ENCODE measurements around the gene COTL1.

Gene COTL1

DNA sequence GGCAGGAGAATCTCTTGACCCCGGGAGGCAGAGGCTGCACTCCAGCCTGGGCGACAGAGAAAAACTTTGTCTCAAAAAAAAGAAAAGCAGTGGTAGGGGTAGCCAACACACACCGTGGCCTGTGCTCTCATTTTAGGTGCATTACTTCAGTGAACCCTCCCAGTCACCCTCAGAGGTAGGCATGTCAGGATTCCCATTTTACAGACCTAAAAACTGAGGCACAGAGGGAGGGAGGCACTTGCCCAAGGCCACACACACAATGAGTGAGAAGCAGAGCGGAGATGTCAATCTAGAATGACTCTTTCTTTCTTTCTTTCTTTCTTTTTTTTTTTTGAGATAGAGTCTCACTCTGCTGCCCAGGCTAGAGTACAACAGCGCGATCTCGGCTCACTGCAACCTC, 5.2 kb downstream of the COTL1 start:
- DNase-seq (ENCODE audit: extremely low read depth, insufficient read length): no peak
- peaks cover 22% of the 10 kb centered on the region for H3K36me3 ChIP-seq (ENCODE audit: control insufficient read depth, insufficient read depth, low read length)
- TF ChIP-seq, protein P1, sequence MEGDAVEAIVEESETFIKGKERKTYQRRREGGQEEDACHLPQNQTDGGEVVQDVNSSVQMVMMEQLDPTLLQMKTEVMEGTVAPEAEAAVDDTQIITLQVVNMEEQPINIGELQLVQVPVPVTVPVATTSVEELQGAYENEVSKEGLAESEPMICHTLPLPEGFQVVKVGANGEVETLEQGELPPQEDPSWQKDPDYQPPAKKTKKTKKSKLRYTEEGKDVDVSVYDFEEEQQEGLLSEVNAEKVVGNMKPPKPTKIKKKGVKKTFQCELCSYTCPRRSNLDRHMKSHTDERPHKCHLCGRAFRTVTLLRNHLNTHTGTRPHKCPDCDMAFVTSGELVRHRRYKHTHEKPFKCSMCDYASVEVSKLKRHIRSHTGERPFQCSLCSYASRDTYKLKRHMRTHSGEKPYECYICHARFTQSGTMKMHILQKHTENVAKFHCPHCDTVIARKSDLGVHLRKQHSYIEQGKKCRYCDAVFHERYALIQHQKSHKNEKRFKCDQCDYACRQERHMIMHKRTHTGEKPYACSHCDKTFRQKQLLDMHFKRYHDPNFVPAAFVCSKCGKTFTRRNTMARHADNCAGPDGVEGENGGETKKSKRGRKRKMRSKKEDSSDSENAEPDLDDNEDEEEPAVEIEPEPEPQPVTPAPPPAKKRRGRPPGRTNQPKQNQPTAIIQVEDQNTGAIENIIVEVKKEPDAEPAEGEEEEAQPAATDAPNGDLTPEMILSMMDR (IDR thresholded peaks at IDR 0.05; ENCODE audit: insufficient read depth, low read length, poor library complexity, severe bottlenecking): no peak
- no peaks in the 10 kb centered on the region for H3K27me3 ChIP-seq (replicated peaks; ENCODE audit: control insufficient read depth, insufficient read depth, low read length)
- H3K4me3 ChIP-seq (replicated peaks; ENCODE audit: low read depth, low read length): no peak overlapping the region

DNA sequence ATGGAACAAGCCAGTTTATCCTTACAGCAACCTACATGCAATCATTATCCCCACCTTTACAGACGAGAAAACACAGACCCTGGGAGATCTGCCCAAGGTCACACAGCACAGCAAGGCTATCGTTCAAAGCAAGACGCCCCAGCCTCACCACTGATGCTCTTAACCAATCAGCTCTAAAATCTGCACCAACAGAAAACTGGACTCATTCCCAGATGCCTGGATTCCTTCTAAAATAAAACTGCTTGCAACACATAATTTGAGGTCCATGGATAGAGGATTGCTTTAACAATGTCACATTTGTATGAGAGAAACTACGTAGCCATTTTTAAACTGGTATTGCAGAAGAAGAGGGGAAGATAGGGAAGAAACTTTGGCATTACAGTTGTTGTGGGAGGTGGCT, 6.8 kb downstream of the COTL1 start:
- no peak for DNase-seq (ENCODE audit: extremely low read depth, insufficient read length)
- peaks cover 25% of the 10 kb centered on the region for H3K36me3 ChIP-seq (ENCODE audit: control insufficient read depth, insufficient read depth, low read length)
- H3K4me3 ChIP-seq (replicated peaks; ENCODE audit: low read depth, low read length): no peak overlapping the region
- no peaks in the 10 kb centered on the region for H3K27me3 ChIP-seq (replicated peaks; ENCODE audit: control insufficient read depth, insufficient read depth, low read length)
- TF ChIP-seq, protein P1 (IDR thresholded peaks at IDR 0.05; ENCODE audit: insufficient read depth, low read length, poor library complexity, severe bottlenecking): no peak

DNA sequence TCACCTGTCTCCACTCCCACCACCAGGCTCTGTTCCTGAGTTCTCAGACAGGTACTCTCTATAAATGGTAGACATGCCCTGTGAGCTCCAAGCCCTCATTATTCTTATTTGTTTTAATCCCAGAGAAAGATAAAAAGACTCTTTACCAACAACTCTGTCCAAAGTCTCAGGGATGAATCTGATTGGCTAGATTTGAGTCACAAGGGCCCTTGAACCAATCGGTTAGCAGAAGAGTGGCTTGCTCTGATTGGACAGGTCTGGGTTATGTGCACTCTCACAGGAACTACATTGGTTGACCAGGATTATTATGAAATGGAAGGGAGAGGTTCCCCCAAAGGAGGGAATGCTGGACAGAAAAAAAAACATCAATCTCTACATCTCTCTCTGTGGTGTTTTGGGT, 7.5 kb downstream of the COTL1 start:
- DNase-seq (ENCODE audit: extremely low read depth, insufficient read length): no peak
- Histone ChIP-seq H3K36me3 (ENCODE audit: control insufficient read depth, insufficient read depth, low read length) (peaks cover 23% of the 10 kb centered on the region), H3K4me3 (replicated peaks; ENCODE audit: low read depth, low read length) (no peak overlapping the region), H3K27me3 (replicated peaks; ENCODE audit: control insufficient read depth, insufficient read depth, low read length) (no peaks in the 10 kb centered on the region)
- TF ChIP-seq, protein P1 (IDR thresholded peaks at IDR 0.05; ENCODE audit: insufficient read depth, low read length, poor library complexity, severe bottlenecking): no peak

DNA sequence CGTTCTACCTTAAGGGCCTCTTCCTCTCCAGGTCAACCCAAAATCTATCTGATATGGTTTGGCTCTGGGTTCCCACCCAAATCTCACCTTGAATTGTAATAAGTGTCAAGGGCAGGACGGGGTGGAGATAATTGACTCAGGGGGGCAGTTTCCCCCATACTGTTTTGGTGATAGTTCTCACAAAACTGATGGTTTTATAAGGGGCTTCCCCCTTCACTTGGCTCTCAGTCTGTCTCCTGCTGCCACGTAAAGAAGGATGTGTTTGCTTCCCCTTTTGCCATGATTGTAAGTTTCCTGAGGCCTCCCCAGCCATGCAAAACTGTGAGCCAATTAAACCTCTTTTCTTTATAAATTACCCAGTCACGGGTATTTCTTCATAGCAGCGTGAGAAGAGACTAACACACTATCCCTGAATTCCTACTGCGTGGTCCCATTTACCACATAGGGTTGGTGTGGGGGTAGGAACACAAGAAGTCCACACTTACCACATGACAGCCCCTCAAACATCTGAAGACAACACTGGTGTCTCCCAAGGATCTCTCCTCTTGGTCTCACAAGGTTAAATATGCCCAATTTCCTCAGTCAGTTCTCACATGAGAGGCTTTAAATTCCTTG, 8.2 kb downstream of the COTL1 start:
- H3K27me3 ChIP-seq (replicated peaks; ENCODE audit: control insufficient read depth, insufficient read depth, low read length): no peaks in the 10 kb centered on the region
- no peak for DNase-seq (ENCODE audit: extremely low read depth, insufficient read length)
- TF ChIP-seq, protein P1 (IDR thresholded peaks at IDR 0.05; ENCODE audit: insufficient read depth, low read length, poor library complexity, severe bottlenecking): no peak
- H3K36me3 ChIP-seq (ENCODE audit: control insufficient read depth, insufficient read depth, low read length): peaks cover 19% of the 10 kb centered on the region
- no peak overlapping the region for H3K4me3 ChIP-seq (replicated peaks; ENCODE audit: low read depth, low read length)

DNA sequence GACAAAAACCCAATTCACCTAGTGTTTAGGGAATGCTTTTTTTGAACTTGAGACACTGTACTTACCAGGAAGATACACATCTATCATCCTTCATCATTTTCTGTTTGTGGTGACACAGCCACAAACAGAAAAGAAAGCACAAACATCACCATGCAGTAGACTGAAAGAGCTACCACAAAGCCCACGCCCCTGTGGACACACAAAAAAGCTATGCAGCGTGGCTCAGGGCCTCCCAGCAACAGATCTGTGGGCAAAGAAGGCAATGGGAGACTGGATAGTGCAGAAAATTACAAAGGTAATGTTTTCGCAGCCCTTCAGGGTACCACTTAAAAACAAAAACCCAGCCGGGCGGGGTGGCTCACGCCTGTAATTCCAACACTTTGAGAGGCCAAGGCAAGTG, 9.6 kb downstream of the COTL1 start:
- H3K27me3 ChIP-seq (replicated peaks; ENCODE audit: control insufficient read depth, insufficient read depth, low read length): no peaks in the 10 kb centered on the region
- TF ChIP-seq, protein P1 (IDR thresholded peaks at IDR 0.05; ENCODE audit: insufficient read depth, low read length, poor library complexity, severe bottlenecking): no peak
- peaks cover 12% of the 10 kb centered on the region for H3K36me3 ChIP-seq (ENCODE audit: control insufficient read depth, insufficient read depth, low read length)
- no peak for DNase-seq (ENCODE audit: extremely low read depth, insufficient read length)
- H3K4me3 ChIP-seq (replicated peaks; ENCODE audit: low read depth, low read length): peak overlapping the region; percentile 27; the same call in 1 of the 2 replicates

DNA sequence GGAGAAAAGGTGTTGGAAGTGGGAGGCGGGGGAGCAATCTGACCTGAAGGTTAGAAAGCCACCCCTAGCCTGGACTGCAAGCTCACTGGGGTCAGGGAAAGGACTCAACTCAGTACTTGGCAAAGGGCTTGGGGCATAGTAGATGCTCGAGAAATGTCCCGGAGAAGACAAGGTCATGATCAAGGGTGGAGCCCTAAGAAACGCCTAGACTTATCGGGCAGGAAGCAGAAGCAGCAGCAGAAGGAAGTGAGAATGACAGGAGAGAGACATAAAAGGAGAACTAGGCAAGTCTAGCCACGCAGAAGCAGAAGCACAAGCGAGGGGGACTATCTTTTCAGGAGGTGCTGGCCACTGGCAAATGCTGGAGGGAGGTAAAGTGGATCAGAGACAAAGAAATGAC, 10.2 kb downstream of the COTL1 start:
- DNase-seq (ENCODE audit: extremely low read depth, insufficient read length): no peak
- TF ChIP-seq, protein P1 (IDR thresholded peaks at IDR 0.05; ENCODE audit: insufficient read depth, low read length, poor library complexity, severe bottlenecking): no peak
- Histone ChIP-seq H3K27me3 (replicated peaks; ENCODE audit: control insufficient read depth, insufficient read depth, low read length) (no peaks in the 10 kb centered on the region), H3K4me3 (replicated peaks; ENCODE audit: low read depth, low read length) (peak overlapping the region; percentile 27), H3K36me3 (ENCODE audit: control insufficient read depth, insufficient read depth, low read length) (peaks cover 12% of the 10 kb centered on the region)
